Mesendoderm (in vitro differentiated cells): ENCODE data around the gene RCN1.

Experiments used
- DNase-seq: peaks from one replicate; pipeline ENCODE4 v3.0.0; 2013
- H2AK5ac ChIP-seq: 2 replicates; pipeline ENCODE4 v1.6.1; 2013; ENCODE audit warnings: low read length, inconsistent platforms
- H2BK120ac ChIP-seq: 2 replicates; pipeline ENCODE4 v1.6.1; 2013; ENCODE audit warnings: low read depth, mild to moderate bottlenecking, low read length, moderate library complexity, mixed read lengths
- H2BK15ac ChIP-seq: replicated peaks from 2 replicates; pipeline ENCODE4 v1.6.1; 2013; ENCODE audit warnings: low read depth, mild to moderate bottlenecking, moderate library complexity
- H2BK5ac ChIP-seq: 2 replicates; pipeline ENCODE4 v1.6.1; 2013; ENCODE audit warnings: low read length, inconsistent platforms
- H3K18ac ChIP-seq: 2 replicates; pipeline ENCODE4 v1.6.1; 2013; ENCODE audit warnings: mild to moderate bottlenecking, low read length, mixed read lengths
- H3K23ac ChIP-seq: one replicate; pipeline ENCODE4 v1.6.1; 2013; ENCODE audit warnings: low read length
- H3K27ac ChIP-seq: 2 replicates; pipeline ENCODE4 v1.5.1; 2013; ENCODE audit warnings: low read depth, mild to moderate bottlenecking, inconsistent platforms, low read length, moderate library complexity
- H3K27me3 ChIP-seq: 2 replicates; pipeline ENCODE4 v1.6.1; 2013; ENCODE audit warnings: low read length, control low read depth, mild to moderate bottlenecking, inconsistent platforms; ENCODE audit not compliant: insufficient read depth, poor library complexity
- H3K36me3 ChIP-seq: 2 replicates; pipeline ENCODE4 v1.6.1; 2013; ENCODE audit warnings: low read length, inconsistent platforms; ENCODE audit not compliant: control insufficient read depth, insufficient read depth
- H3K4ac ChIP-seq: one replicate; pipeline ENCODE4 v1.6.1; 2013; ENCODE audit warnings: low read depth, mild to moderate bottlenecking, low read length, moderate library complexity
- H3K4me1 ChIP-seq: 2 replicates; pipeline ENCODE4 v1.6.1; 2013; ENCODE audit warnings: low read depth, low read length, inconsistent platforms; ENCODE audit not compliant: control insufficient read depth
- H3K4me2 ChIP-seq: 2 replicates; pipeline ENCODE4 v1.6.1; 2013; ENCODE audit warnings: low read length
- H3K4me3 ChIP-seq: 2 replicates; pipeline ENCODE4 v1.5.1; 2013; ENCODE audit warnings: mild to moderate bottlenecking, low read length
- H3K56ac ChIP-seq: one replicate; pipeline ENCODE4 v1.6.1; 2013; ENCODE audit warnings: low read length
- H3K79me1 ChIP-seq: 2 replicates; pipeline ENCODE4 v1.6.1; 2013; ENCODE audit warnings: low read length, inconsistent platforms
- H3K79me2 ChIP-seq: 2 replicates; pipeline ENCODE4 v1.6.1; 2013; ENCODE audit warnings: mild to moderate bottlenecking, low read length; ENCODE audit not compliant: control insufficient read depth, insufficient read depth
- H3K9ac ChIP-seq: 2 replicates; pipeline ENCODE4 v1.6.1; 2013; ENCODE audit warnings: low read length, inconsistent platforms
- H4K5ac ChIP-seq: one replicate; pipeline ENCODE4 v1.6.1; 2013; ENCODE audit warnings: low read length
- H4K8ac ChIP-seq: one replicate; pipeline ENCODE4 v1.6.1; 2013; ENCODE audit warnings: low read depth, mild to moderate bottlenecking, control low read depth, low read length, moderate library complexity
- WGBS: extraction: QIAGEN DNeasy Blood & Tissue Kit; methylation state at CpG from one replicate; pipeline ENCODE4 v1.1.7; 2013; ENCODE audit warnings: low lambda C conversion rate, missing lambda C conversion rate; ENCODE audit not compliant: insufficient coverage; ENCODE audit errors: extremely low coverage; 5-methylcytosine and 5-hydroxymethylcytosine counted together

The RCN1 gene

DNA sequence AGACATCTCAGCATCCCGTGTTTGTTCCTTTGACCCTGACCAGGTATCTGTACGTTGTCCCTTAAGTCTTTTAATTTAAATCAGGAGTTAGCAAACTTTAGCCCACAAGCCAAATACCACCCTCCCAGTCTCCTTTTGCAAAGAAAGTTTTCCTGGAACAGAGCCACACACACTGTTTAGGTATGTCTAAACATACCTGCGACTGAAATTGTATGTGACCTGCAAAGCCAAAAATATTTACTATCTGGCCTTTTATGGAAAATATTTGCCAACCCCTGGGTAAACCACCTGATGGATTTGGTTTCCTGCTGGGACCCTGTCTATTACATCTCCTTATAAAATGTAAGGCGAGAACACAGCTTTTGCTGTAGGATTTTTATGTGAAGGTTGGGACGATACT is 20.2 kb upstream of the RCN1 start:
- no peak overlapping the region for H3K27ac ChIP-seq
- H3K4me2 ChIP-seq: no peak overlapping the region
- no peak overlapping the region for H3K18ac ChIP-seq
- no peak overlapping the region for H3K56ac ChIP-seq
- H3K9ac ChIP-seq: no peak overlapping the region
- no peaks in the 10 kb centered on the region for H3K27me3 ChIP-seq
- no peaks in the 10 kb centered on the region for H3K4me1 ChIP-seq
- no peaks in the 10 kb centered on the region for H3K79me2 ChIP-seq
- no peak overlapping the region for H2BK120ac ChIP-seq
- no peak overlapping the region for H2AK5ac ChIP-seq
- no peak overlapping the region for H4K8ac ChIP-seq
- no CpG with 5 or more reads among the region's 5 CpGs for WGBS
- no peak overlapping the region for H3K4me3 ChIP-seq
- no peaks in the 10 kb centered on the region for H3K36me3 ChIP-seq
- H2BK15ac ChIP-seq: no peak overlapping the region
- no peaks in the 10 kb centered on the region for H3K79me1 ChIP-seq
- no peak overlapping the region for H3K4ac ChIP-seq
- DNase-seq: no peak
- no peak overlapping the region for H4K5ac ChIP-seq
- H3K23ac ChIP-seq: no peak overlapping the region
- no peak overlapping the region for H2BK5ac ChIP-seq

DNA sequence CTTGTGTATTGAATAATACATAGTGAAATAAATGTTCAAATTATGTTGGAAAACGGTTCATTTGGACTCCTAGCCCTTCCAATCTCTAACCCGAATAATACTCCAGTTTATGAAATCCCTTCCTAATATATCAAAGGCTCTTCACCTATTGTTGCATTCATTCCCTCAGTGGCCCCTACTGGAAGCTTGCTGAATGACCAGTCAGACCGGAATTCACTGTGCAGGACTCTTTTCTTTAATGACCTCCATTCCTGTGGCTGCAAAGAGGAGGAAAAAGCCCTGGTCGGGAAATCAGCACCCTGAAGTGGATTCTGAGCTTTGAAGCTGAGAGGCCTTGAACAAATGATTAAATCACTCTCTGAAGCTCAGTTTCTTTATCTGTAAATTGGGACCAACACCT is 19.1 kb upstream of the RCN1 start:
- no peak overlapping the region for H3K56ac ChIP-seq
- H3K79me2 ChIP-seq: no peaks in the 10 kb centered on the region
- no peak overlapping the region for H3K27ac ChIP-seq
- no peak overlapping the region for H2BK5ac ChIP-seq
- H3K36me3 ChIP-seq: no peaks in the 10 kb centered on the region
- H3K23ac ChIP-seq: no peak overlapping the region
- DNase-seq: peak; percentile 54
- no peak overlapping the region for H3K9ac ChIP-seq
- no peak overlapping the region for H3K4ac ChIP-seq
- no peak overlapping the region for H4K8ac ChIP-seq
- H3K79me1 ChIP-seq: no peaks in the 10 kb centered on the region
- no peaks in the 10 kb centered on the region for H3K4me1 ChIP-seq
- no peak overlapping the region for H3K18ac ChIP-seq
- no CpG with 5 or more reads among the region's 4 CpGs for WGBS
- H2BK15ac ChIP-seq: no peak overlapping the region
- no peak overlapping the region for H3K4me3 ChIP-seq
- H3K4me2 ChIP-seq: no peak overlapping the region
- H2BK120ac ChIP-seq: no peak overlapping the region
- H2AK5ac ChIP-seq: no peak overlapping the region
- H4K5ac ChIP-seq: no peak overlapping the region
- H3K27me3 ChIP-seq: no peaks in the 10 kb centered on the region

DNA sequence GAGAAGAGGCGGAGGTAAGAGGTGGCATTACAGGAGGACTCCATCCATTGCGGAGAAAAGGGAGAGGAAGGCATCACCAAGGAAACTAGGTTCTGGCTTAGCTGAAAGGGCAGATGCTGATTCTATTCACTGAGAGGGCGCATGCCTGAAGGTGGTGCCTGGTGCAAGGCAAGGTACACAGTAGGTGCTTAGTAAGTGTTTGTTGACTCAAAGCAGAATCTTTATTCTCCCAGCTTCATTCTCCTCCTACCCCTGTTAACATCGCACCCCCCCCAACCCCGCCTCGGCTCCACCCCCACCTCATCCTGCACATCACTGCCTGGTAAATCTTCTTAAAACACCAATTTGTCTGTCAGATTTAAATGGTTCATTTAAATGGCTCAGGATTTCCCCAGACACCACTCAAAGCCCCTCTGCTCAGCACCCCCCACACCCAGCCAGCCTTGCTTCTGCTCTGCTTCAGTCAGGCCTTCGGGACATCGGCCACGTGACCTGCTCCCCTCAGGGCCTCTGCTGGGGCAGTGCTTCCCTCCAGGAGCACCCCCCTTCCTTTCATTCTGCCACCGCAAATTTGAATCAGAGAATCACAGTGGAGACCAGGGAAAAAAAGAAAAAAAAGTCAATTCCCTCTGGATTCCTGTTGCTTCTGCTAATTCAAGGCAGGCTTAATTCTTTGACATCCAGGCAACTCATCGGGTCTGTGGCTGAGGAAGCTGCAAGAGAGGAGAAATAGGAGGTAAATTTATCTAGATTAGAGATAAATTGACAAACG is 17.8 kb upstream of the RCN1 start:
- Histone ChIP-seq H3K27me3 (no peaks in the 10 kb centered on the region), H3K9ac (no peak overlapping the region), H3K79me2 (no peaks in the 10 kb centered on the region), H2BK120ac (no peak overlapping the region), H2BK15ac (no peak overlapping the region), H3K4me1 (no peaks in the 10 kb centered on the region), H3K18ac (no peak overlapping the region), H4K8ac (no peak overlapping the region), H3K36me3 (no peaks in the 10 kb centered on the region), H3K4me3 (no peak overlapping the region), H4K5ac (no peak overlapping the region), H3K27ac (no peak overlapping the region), H2BK5ac (no peak overlapping the region), H2AK5ac (no peak overlapping the region), H3K23ac (no peak overlapping the region), H3K56ac (no peak overlapping the region), H3K4ac (no peak overlapping the region), H3K79me1 (no peaks in the 10 kb centered on the region), H3K4me2 (no peak overlapping the region)
- no CpG with 5 or more reads among the region's 12 CpGs for WGBS
- DNase-seq: no peak

- H3K18ac ChIP-seq: no peak overlapping the region
- H2BK120ac ChIP-seq: no peak overlapping the region
- H3K4ac ChIP-seq: no peak overlapping the region
- no peak overlapping the region for H3K4me3 ChIP-seq
- no peak overlapping the region for H4K5ac ChIP-seq
- H3K9ac ChIP-seq: no peak overlapping the region
- no peak overlapping the region for H2BK5ac ChIP-seq
- no peak overlapping the region for H3K56ac ChIP-seq
- no peaks in the 10 kb centered on the region for H3K79me1 ChIP-seq
- H3K79me2 ChIP-seq: no peaks in the 10 kb centered on the region
- H3K36me3 ChIP-seq: no peaks in the 10 kb centered on the region
- DNase-seq: no peak
- no peak overlapping the region for H4K8ac ChIP-seq
- H3K4me1 ChIP-seq: no peaks in the 10 kb centered on the region
- no peak overlapping the region for H2BK15ac ChIP-seq
- no peaks in the 10 kb centered on the region for H3K27me3 ChIP-seq
- no peak overlapping the region for H3K4me2 ChIP-seq
- no peak overlapping the region for H3K23ac ChIP-seq
- WGBS: no CpG with 5 or more reads among the region's 1 CpG
- H2AK5ac ChIP-seq: no peak overlapping the region
- no peak overlapping the region for H3K27ac ChIP-seq
Observed at GRCh38 chr11:32073644-32074026, 17.2 kb upstream of the RCN1 start.

DNA sequence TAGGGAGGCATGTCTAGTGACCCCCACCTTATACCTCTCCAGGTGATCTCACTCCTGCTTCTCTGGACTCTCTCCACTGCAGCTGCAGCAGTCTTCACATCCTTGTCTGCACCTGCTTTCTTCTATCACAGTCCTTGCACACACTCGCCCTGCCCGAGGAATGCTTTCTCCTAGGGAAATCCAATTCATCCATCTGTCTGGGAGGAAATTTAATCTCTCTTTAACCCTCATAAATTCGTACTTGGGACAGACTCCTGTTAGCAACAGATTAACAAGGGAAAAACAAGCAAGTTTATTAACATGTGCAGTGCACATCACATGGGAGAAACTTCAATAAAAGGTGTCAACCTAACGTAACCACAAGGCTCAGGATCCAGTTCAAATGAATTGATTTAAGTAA is 11.3 kb upstream of the RCN1 start:
- Histone ChIP-seq H3K36me3 (no peaks in the 10 kb centered on the region), H3K4me2 (no peak overlapping the region), H2BK5ac (no peak overlapping the region), H3K27ac (no peak overlapping the region), H3K79me2 (no peaks in the 10 kb centered on the region), H3K4me1 (peaks cover 3% of the 10 kb centered on the region), H3K4me3 (no peak overlapping the region), H3K23ac (no peak overlapping the region), H3K9ac (no peak overlapping the region), H3K79me1 (no peaks in the 10 kb centered on the region), H2AK5ac (no peak overlapping the region), H2BK120ac (no peak overlapping the region), H4K8ac (no peak overlapping the region), H2BK15ac (no peak overlapping the region), H3K4ac (no peak overlapping the region), H3K27me3 (no peaks in the 10 kb centered on the region), H3K18ac (no peak overlapping the region), H4K5ac (no peak overlapping the region), H3K56ac (no peak overlapping the region)
- no CpG with 5 or more reads among the region's 4 CpGs for WGBS
- DNase-seq: no peak
